Calu3 (cell line): ENCODE data around the gene ZKSCAN2. TPM values are rescaled to one million over a fixed set of nuclear protein-coding genes. Genes with fewer than 3 reads are reported as not detected.

Experiments used
- Bru-seq: library from RNA; stranded (reverse); fragments of 400-500 nt; gene quantifications from one replicate; lab custom pipeline; 2021; lab: Mats Ljungman, UMichigan
- BruChase-seq, 2 experiments: library from RNA; stranded (reverse); fragments of 400-500 nt; gene quantifications; one replicate each; lab custom pipeline; 2021; lab: Mats Ljungman, UMichigan
- BruUV-seq: library from RNA; stranded (reverse); fragments of 400-500 nt; replicated peaks from 2 replicates; lab custom pipeline; 2021; lab: Mats Ljungman, UMichigan
- CTCF ChIA-PET: fragments of 300-600 bp; sonication (Branson Sonifier 250); formaldehyde crosslinking; loops from one replicate; lab custom pipeline; 2022; ENCODE audit warnings: antibody characterized with exemption; lab: Charles Lee
- DNase-seq: peaks from one replicate; pipeline ENCODE4 v3.0.0; 2022
- H3K27ac Mint-ChIP-seq: one replicate; pipeline ENCODE4 v1.8.0; 2022; ENCODE audit warnings: mixed read lengths; ENCODE audit not compliant: unreplicated experiment
- H3K27me3 Mint-ChIP-seq: one replicate; pipeline ENCODE4 v1.8.0; 2022; ENCODE audit warnings: mixed read lengths; ENCODE audit not compliant: unreplicated experiment
- H3K36me3 Mint-ChIP-seq: one replicate; pipeline ENCODE4 v1.8.0; 2022; ENCODE audit warnings: mild to moderate bottlenecking, moderate library complexity, mixed read lengths; ENCODE audit not compliant: insufficient read depth, unreplicated experiment
- H3K4me1 Mint-ChIP-seq: one replicate; pipeline ENCODE4 v1.8.0; 2022; ENCODE audit warnings: mild to moderate bottlenecking, low read depth, mixed read lengths; ENCODE audit not compliant: unreplicated experiment
- H3K4me3 Mint-ChIP-seq: one replicate; pipeline ENCODE4 v1.8.0; 2022; ENCODE audit warnings: mild to moderate bottlenecking, low read depth, moderate library complexity, mixed read lengths; ENCODE audit not compliant: unreplicated experiment
- H3K9me3 Mint-ChIP-seq: one replicate; pipeline ENCODE4 v1.8.0; 2022; ENCODE audit warnings: low read depth, mixed read lengths; ENCODE audit not compliant: unreplicated experiment
- CTCF ChIP-seq: fragments of 200-600 bp; IDR thresholded peaks from one replicate; pipeline ENCODE4 v1.8.0; 2022; ENCODE audit warnings: antibody characterized with exemption; ENCODE audit not compliant: unreplicated experiment
- intact Hi-C: fragments of 100-400 bp; cut with micrococcal nuclease; formaldehyde crosslinking; loops from one replicate; pipeline ENCODE4 v1.10.0; 2022; ENCODE audit not compliant: unreplicated experiment
- long read RNA-seq: library from polyadenylated mRNA; stranded (forward); transcript quantifications from one replicate; pipeline ENCODE4 v2.0.0, GENCODE V29; 2022
- total RNA-seq: library from RNA; stranded (reverse); gene quantifications from 2 replicates; pipeline ENCODE4 v1.2.3, GENCODE V29; 2022

The ZKSCAN2 gene
- total RNA-seq (8.4 and 8.7 TPM in 2 replicates), Bru-seq, nascent RNA (percentile 71 among the genes with signal in this experiment), BruChase-seq, experiment 1, labeled RNA remaining after a 6-hour chase (percentile 61 among the genes with signal in this experiment), BruChase-seq, experiment 2, labeled RNA remaining after a 2-hour chase (percentile 78 among the genes with signal in this experiment)
- long read RNA-seq, full-length matches to known transcripts: 3 of 5 reads
- long read RNA-seq, partial matches to known transcripts: 0 of 5 reads
- long read RNA-seq, other reads (novel, unspliced or antisense): 2 of 5 reads

DNA sequence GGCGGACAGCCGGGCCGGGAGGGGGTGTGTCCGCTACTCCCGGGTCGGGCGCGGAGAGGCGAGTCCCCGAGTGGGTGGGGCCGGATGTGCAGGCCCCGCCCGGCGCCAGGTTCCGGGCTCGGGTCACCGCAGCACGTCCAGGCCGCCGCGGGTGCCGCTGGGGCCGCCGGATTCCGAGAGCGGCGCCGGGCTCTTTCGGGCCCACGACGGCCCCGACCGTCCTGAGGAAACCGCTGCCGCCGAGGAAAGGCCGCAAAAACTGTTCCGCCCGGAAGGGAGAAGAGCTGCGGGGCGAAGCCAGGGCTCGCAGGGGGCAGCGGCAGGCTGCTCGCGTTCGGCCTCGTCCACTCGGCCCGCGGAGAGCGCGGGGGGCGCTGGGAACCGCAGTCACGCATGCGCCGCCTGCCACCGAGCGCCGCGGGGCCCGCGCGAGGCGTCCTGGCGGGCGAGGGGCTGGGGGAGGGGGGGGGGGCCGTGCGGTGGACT, at the start of gene ZKSCAN2:
TSS of gene ZKSCAN2 (minus strand) at position 376 of the 486 bp plus-strand sequence. CDS start 718 bp downstream, outside the sequence.
- intact Hi-C loops: no loop called here
- H3K36me3 Mint-ChIP-seq: peaks cover 52% of the 10 kb centered on the region

DNA sequence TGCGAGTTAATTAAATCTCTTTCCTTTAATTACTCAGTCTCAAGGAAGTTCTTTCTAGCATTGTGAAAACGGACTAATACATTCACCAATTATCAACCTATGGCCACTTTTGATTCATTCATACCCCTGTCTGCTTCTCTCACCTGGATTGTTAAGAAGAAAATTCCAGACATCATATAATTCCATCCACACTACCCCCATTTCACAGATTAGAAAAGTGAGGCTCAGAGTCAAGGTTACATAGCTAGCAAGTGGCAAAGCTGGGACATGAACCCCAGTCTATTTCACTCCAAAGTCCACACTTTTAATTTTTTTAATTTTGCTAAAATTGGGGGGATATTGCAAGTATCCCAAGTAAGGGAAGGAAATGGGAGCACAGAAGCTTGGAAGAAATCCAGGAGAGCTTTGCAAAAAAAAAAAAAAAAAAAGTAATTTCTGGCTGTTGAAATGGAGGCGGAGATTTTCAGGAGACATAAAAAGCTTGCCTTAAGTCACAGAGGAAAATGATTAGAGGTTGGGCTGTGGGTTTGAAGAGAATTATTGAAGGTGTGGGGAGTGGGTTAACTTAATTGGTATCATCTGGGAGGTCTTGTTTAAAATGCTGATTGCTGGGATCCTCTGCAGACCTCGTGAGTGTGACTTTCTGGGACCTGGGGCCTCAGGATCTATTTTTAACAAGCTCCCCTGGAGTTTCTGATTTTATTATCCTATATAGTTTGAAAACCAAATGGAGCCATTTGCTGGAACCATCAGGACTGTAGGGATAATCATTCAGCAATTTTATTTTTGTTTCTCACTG, 42.3 kb upstream of the ZKSCAN2 start:
- Mint-ChIP-seq H3K9me3 (no peaks in the 10 kb centered on the region), H3K4me3 (no peak overlapping the region), H3K4me1 (no peaks in the 10 kb centered on the region), H3K36me3 (no peaks in the 10 kb centered on the region), H3K27me3 (no peaks in the 10 kb centered on the region), H3K27ac (no peak overlapping the region)
- CTCF ChIA-PET: no interaction called here
- no TSS peak for BruUV-seq
- DNase-seq: no peak
- no peak for TF ChIP-seq CTCF
- intact Hi-C loops: loop anchor here (10.0 kb wide), 1 partner anchor 65 kb away; no protein-coding TSS in a partner anchor

More for the DNA sequence above, at the start of gene ZKSCAN2:
- Mint-ChIP-seq H3K9me3 (no peaks in the 10 kb centered on the region), H3K4me3 (peak within 1 kb of the TSS; percentile 91), H3K4me1 (peaks cover 48% of the 10 kb centered on the region), H3K27ac (peak within 1 kb of the TSS; percentile 96), H3K27me3 (no peaks in the 10 kb centered on the region)
- CTCF ChIA-PET: no interaction called here
- BruUV-seq: no TSS peak
- peak; percentile 97 for DNase-seq
- no peak for TF ChIP-seq CTCF

- no TSS peak for BruUV-seq
- no peaks in the 10 kb centered on the region for H3K36me3 Mint-ChIP-seq
- H3K27me3 Mint-ChIP-seq: no peaks in the 10 kb centered on the region
- intact Hi-C loops: no loop called here
- H3K27ac Mint-ChIP-seq: no peak overlapping the region
- no peak for TF ChIP-seq CTCF
- H3K4me1 Mint-ChIP-seq: no peaks in the 10 kb centered on the region
- no peaks in the 10 kb centered on the region for H3K9me3 Mint-ChIP-seq
- DNase-seq: no peak
- CTCF ChIA-PET: no interaction called here
- no peak overlapping the region for H3K4me3 Mint-ChIP-seq
Observed at GRCh38 chr16:25298165-25298872, 40.7 kb upstream of the ZKSCAN2 start.

- H3K27me3 Mint-ChIP-seq: no peaks in the 10 kb centered on the region
- DNase-seq: no peak
- no peak for TF ChIP-seq CTCF
- no TSS peak for BruUV-seq
- CTCF ChIA-PET: interaction anchor here (0.6 to 0.7 kb wide), 2 partner anchors 14 to 389 kb away, joined by 3 read pairs; no protein-coding TSS in a partner anchor
- no peaks in the 10 kb centered on the region for H3K36me3 Mint-ChIP-seq
- no peak overlapping the region for H3K27ac Mint-ChIP-seq
- no peaks in the 10 kb centered on the region for H3K4me1 Mint-ChIP-seq
- no peaks in the 10 kb centered on the region for H3K9me3 Mint-ChIP-seq
- no peak overlapping the region for H3K4me3 Mint-ChIP-seq
- intact Hi-C loops: no loop called here
Observed at GRCh38 chr16:25297151-25297787, 39.6 kb upstream of the ZKSCAN2 start.
